Activated CD4-positive, alpha-beta T cell treated with anti-CD3 and anti-CD28 coated beads, Interleukin-10, Interleukin-2, amounts not matched to agents 100 ng/mL and 50 ng/mL, durations not matched to agents 16 hours and 8 hours (primary cell): Measurements from ENCODE around the gene EP400.

Experiments used
- DNase-seq: peaks from one replicate; pipeline ENCODE4 v3.0.0-alpha.2; 2020

EP400 gene

DNA sequence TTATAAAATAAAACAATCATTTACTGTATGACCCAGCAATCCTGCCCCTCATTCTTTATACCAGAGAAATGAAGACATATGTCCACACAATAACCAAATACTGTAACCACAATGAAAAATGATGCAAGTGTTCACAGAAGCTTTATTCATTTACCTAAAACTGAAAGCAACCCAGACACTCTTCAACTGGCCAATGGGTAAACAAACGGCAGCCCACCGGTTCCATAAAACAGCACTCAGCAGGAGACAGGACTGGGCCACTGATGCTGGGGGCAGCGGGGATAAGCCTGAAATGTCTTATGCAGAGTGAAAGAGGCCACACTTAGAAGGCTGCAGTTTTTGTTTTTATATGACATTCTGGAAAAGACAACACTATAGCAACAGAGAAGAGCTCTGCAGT, 179.3 kb downstream of the EP400 start:
- no peak for DNase-seq

DNA sequence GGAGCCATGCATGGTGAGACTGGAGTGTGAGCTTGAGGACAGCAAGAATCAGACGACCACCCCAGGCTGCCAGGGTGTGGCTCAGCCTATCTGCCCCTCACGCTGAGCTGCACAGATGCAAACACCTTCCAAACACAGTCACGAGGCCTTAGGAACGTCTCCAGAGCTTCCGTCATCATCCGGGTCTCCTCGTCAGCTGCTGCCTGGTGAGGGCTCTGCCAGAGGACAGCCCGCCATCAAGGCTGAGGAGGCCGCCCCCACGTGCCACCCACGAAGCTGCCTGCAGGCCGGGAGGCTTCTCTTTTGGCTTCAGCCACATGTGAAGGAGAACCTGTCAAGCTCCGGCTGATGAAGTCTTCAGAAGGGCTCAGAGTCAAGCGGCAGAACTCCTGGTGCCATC, 180.9 kb downstream of the EP400 start:
- no peak for DNase-seq
